Measurements from ENCODE around the gene SEC23B.
"Not testable (repeated sequence)": the region's sequence is repeated elsewhere in the genome, so short reads cannot be mapped to it uniquely, and the experiment has no call there.

SEC23B gene

DNA sequence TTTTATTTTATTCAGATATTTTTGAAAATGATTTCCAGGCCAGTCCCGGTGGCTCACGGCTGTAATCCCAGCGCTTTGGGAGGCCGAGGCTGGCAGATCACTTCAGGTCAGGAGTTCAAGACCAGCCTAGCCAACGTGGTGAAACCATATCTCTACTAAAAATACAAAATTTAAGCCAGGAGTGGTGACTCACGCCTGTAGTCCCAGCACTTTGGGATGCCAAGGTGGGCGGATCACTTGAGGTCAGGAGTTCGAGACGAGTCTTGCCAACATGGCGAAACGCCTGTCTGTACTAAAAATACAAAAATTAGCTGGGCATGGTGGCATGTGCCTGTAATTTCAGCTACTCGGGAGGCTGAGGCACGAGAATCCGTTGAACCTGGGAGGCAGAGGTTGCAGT is 19.0 kb downstream of the SEC23B start:
- DNase-seq, result not testable (repeated sequence)

DNA sequence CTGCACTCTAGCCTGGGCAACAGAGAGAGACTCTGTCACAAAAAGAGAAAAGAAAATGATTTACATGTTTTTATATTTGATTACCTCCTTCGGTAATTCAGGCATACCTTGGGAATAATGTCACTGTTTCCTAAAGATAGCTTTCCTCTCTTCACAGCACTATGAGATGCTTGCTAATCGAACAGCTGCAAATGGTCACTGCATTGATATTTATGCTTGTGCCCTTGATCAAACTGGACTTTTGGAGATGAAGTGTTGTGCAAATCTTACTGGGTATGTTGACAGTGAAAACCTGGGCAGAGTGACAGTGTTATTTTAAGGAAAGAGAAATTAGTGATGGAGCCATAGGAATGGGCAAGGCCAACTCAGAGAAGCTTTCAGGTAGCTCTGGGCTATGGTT is 19.6 kb downstream of the SEC23B start:
- DNase-seq, result no peak

DNA sequence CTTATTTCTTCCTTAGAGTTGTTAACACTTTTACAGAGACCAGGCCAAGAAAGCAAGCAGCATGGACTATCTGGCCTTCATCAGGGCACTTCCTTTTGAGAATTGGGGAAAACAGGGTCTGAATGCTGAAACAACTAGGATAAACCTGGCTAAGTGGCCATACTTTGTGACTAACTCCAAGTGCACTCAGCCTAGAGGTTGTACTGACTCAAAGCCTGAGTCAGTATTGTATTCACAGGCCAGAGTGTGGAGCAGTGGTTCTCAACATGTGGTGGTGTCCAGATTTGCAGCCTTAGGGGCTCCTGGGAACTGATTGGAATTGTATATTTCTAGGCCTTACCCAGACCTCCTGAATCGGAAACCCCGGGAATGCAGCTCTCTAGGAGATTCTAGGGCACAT is 20.1 kb downstream of the SEC23B start:
- no peak for DNase-seq

DNA sequence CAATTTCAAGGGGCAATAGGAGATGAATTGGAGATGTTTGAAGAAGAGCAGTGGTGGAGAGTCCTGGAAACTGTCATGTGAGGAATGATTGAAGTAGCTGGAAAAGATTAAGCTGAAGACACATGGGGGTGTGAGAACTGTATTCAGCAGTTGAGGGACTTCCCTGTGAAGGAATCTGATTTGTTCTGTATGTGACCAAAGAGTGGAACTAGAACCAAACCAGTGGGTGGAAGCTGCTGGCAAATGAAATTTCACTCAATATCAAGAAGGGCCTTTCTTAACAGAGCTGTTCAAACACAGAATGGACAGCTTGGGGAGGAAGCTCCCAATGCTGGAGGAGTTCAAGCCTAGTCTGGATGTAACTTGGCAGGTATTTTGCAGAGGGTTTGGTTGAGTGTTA is 21.3 kb downstream of the SEC23B start:
- no peak for DNase-seq

DNA sequence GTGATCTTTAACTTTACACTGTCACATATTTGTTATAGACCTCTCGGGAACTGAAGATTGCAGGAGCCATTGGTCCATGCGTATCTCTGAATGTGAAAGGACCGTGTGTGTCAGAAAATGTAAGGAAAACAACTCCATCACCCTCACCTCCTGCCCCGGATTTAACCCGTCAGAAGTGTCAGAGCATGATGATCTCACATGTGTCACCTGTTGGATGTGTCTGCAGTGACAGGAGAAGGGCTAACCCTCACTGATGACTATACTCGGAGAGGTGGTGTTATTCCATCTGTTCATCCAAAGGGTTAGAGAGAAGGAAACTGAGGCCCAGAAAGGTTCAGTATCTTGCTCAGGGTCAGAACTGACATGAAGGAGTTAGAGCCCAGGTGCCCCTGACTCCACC is 24.9 kb downstream of the SEC23B start:
- DNase-seq, result no peak

DNA sequence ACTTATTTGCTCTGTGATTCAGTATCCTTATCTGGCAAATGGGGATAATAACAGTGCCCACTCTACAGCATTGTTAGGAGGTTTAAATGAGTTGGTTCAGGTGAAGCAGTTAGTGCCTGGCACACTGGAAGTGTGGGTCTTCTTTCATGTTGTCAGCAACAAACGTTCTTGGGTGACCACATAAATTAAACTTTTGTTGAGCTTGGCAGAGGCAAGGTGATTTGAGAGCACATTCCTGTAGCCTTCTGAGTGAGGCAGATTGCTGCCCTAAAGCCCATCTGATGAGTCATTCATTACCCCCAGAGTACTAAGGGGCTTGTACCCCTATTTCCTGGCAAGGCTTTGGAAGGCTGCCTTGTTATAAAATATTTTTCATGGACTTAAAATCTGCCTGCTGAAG is 25.8 kb downstream of the SEC23B start:
- no peak for DNase-seq

DNA sequence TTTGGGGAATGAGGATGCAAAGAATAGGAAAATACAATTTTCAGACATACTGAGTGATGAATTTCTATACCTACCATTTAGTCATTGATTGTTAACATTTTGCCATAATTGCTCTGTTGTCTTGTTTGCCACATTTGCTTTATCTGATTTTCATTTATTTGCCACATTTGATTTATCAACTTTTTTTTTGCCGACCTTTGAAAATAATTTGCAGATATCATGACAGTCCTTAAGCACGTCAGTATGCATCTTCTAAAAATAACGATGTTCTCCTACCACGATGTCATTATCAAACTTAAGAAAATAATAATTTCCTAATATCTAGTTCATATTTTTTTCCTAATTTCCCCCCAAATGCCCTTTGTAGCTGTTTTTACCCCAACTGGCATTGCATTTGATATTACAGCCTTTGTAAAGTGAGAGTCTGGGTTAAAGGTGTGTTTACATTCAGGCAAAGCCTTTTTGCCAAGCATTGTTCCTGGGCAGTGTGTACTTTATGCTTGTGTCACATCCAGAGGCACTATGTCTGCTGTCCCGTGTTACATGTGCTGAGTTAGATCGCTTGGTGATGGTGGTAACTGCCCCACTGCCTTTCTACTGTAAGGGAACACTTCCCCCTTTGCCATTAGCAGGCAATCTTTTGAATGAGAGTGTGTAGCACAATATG is 26.4 kb downstream of the SEC23B start:
- DNase-seq, result no peak

DNA sequence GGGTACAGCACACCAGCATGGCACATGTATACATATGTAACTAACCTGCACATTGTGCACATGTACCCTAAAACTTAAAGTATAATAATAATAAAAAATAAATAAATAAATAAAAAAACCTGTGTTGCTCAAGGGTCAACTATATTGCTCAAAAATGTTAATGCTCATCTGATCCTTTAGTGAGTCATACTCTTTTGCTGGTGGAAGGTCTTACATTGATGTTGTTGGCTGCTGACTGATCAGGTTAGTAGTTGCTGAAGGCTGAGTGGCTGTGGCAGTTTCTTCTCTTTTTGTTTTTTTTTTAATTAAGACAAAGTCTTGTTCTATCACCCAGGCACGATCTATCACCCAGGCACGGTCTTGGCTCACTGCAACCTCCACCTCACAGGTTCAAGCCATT is 29.9 kb downstream of the SEC23B start:
- no peak for DNase-seq

DNA sequence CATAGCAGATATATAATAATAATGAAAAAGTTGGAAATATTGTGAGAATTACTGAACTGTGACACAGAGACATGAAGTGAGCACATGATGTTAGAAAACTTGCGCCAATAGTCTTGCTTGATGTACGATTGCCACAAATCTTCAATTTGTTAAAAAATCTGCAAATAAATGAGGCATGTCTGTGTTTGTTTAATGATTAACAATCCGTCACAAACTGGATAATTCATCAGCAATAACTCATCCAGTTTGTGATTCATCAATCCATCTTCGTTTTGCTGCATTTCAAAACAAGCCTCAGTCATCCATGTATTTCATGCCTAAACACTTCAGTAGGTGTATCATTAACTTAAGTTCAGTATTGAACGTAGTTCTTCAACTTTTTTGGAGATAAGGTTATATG is 34.0 kb downstream of the SEC23B start:
- no peak for DNase-seq

DNA sequence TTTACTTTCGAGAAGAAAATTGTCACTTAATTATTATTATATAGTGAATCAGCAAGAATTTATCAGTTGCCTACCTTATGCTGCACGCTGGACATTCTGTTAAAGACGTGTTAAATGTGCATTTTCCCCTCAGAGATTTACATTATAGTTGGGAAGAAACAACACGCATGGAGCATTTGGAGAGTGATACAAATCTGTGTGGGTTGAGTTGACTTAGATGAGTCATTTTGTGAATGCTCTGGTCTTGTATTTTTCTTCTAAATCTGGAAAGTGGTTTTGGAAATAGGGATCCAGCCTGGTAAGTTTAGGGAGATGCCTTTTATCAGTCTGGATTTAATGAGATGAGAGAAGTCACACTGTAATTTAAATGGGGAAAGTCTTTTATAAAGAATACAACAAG is 35.5 kb downstream of the SEC23B start:
- DNase-seq, result no peak

DNA sequence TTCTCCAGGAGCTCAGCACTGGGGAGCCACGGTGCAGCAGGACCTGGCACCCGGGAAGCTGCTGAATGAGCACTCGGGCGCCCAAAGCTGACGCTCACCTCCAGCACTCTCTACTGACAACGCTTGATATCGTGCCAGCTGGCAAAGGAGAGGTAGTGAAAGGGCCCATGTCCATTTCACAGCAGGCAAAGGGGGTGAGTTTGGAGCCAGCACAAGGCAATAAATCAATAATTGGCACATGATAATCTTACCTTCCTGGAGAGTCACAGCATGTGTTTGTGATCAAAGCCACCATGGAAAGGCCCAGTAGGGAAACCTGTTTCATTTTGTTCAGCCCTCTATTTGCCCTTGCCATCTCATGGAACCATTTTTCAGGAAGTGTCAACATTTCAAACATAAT is 36.2 kb downstream of the SEC23B start:
- no peak for DNase-seq

DNA sequence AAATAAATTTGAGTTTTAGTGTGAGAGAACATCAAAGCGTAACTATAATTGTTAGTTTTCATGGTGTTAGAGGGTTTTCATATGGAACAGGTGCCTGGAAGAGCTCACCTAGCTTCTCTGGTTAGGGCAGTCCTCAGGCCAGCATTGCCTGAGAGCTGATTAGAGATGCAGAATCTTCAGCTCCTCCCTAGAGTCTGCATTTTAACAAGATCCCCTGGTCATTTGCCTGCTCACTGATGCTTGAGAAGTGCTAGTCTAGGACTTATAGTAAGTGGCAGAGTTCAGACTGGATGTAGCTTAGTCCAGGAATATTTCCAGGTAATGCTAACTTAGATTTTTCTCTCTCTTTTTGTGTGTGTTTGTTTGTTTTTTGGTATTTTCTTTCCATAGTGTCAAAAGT is 37.8 kb downstream of the SEC23B start:
- no peak for DNase-seq

DNA sequence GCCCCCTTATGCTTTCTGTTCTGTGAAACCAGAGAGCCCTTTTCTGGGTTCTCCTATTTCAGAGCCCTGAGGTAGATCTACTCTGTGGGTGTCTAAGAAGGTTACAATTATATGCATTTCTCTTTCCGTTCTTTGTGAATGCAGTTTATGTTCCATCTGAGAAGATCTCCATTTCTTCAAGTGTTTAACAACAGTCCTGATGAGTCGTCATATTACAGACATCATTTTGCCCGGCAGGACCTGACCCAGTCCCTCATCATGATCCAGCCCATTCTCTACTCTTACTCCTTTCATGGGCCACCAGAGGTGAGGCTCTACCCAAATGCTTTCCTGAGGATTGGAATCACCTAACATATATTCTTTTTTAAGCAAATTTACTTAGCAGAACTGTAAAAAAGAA is 40.7 kb downstream of the SEC23B start:
- no peak for DNase-seq

DNA sequence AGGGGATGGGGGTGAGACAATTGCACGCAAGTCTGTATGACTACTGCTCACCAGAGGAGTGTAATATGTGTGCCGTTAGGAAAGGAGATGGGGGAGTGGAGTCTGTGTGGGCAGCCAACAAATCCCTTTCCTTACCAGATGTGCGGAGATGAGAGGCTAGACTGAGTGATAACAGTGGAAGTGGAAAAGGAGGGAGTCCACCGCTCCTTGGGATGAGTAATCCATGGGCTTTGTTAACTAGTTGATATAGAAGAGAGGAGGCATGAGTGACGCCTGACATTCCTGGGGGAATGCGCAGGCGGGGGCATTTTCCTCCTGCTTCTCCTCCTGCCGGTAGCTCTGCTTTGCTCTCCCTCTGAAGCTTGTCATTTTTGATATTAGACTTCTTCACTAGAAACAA is 46.0 kb downstream of the SEC23B start:
- DNase-seq, result no peak

DNA sequence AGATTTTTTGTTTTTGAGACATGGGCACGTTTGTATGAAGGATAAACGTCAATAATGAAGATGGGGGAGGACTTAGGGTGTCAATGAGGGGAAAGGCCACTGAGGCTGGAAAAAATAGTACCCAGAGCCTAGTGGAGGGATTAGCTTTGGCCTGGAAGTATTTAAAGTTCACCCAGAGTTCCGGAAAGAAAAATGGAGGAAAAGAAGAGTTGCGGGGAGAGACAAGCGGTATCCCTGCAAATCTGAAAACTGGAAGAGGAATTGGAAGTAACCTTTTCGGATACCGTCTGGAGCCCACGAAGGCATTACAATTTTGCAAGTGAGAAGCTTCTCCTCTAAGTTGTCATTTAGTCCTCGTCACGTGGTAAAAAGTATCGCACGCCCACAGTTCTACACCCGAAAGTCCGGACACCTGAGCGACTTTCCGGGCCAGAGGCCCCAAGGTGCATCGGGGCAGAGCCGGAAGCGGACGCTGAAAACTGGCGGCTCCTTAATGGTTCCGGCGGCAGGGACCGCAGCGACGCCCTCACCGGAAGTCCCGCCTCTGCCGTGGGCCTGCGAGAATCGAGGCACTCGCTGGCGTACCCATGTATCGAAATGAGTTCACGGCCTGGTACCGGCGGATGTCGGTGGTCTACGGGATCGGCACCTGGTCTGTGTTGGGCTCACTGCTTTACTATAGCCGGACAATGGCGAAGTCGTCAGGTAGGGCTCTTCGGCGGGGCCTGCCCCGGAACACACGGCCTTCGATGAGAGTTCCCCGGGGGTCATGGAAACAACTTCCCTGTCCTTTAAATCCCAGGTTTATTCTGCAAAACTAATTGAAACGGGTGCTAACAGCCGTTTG is 59.4 kb downstream of the SEC23B start, which contains the start of gene SMIM26:
Gene SMIM26, plus strand, starts transcription at position 541 of the 847 bp plus-strand sequence. Its CDS starts 47 bp downstream, at position 588.
- peak; percentile 96 for DNase-seq

DNA sequence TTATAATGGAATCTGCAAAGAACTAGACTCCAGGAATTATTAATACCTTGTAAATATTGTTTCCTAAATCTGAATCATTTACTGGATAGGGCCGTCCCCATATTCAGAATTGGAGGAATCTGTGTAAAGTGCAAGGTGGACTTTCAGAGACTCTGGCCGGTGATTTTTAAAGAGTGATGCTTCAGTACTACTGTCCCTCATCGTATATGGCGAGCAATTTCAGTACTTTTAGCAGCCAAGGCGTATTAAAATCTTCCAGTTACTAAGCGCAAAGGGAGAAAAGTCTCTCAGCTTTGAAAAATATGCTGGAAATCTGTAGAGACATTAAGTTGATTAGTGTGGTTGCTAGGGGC is 60.0 kb downstream of the SEC23B start:
- DNase-seq, result no peak

DNA sequence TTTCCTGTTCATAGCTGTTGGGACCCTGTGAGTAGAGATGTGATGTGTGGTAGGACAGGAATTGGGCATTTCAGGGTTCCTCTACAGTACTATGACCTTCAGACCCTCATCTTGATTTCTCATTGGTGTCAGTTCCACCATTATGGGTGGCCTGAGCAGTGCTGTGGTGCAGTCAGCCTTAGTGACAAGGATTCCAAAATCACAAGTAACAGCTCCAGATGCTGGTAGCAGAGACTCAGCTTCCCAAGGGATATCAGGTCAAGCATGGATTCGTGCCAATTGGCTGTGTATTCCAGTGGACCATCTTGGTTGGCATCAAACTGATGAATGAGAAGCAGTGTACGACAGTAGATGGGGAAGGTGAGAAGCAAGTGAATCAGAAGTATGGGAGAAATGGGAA is 63.3 kb downstream of the SEC23B start:
- no peak for DNase-seq

DNA sequence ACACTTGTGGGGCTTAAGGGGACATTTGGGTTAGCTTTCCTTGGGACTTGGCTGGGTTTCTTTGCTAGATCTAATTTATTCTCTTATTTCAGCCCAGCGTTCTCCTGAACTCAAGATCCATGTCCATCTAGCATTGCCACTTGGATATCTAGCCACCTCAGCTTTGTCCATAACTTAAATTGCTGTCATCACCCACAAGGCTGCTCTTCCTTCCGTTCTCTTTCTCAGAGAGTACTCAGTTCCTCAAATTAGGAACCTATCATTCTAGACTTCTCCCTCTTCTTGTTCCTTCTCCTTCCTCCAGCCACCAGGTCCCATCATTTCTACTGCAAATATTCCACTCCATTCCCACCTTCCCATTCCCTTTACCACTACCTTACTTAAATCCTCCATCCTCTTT is 63.8 kb downstream of the SEC23B start:
- no peak for DNase-seq

DNA sequence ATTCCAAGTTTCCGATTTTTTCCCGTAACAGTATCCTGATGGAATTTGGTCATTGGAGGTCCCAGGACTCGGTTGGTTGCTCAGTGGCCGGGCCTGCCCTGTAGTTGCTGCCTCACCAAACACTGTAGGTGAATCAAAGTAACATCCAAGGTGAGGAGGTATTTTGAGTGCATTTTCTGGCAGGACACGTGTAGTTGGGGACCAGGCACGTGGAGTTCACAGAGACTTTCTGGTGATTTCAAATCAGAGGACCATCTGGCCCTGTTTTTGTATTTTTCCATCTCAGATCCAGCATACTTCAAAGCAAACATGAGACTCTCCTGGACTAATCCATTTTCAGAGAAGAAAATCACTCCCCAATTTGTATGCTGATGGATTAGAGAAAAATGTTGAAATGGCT is 70.2 kb downstream of the SEC23B start:
- no peak for DNase-seq

DNA sequence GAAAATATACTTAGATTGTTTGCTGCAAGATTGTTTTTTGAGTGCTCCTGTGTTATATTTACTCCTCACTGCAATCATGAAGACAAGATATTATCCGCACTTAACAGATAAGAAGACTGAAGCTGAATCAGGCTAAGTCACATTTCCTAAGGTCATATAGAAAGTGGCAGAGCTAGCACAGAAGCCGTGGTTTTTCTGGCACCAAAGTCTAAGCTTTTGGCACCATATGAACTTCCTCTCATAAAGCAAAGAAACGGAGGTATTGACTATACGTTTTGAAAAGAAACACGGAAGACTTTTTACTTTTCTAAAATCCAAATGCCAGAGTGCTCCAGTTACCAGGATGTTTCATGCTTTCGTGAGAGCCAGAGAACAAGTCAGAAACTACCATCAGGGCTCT is 70.8 kb downstream of the SEC23B start:
- no peak for DNase-seq

DNA sequence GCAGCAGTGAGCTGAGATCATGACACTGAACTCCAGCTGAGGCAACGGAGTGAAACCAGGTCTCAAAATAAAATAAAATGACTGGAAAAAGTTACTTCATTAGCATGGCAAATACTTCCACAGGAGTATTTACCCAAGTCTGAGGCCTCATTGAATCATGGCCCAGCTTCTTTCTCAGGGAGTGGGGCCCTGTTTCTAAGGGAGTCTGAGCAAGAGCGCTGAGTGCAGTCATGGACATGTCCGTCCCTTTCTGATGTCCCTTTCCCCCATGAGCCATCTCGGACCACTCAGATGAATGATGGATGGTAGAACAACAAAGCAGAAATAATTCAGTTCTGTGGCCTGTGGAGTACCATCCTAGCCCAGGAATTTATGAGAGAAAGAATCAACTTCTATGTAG is 72.3 kb downstream of the SEC23B start:
- DNase-seq, result no peak

DNA sequence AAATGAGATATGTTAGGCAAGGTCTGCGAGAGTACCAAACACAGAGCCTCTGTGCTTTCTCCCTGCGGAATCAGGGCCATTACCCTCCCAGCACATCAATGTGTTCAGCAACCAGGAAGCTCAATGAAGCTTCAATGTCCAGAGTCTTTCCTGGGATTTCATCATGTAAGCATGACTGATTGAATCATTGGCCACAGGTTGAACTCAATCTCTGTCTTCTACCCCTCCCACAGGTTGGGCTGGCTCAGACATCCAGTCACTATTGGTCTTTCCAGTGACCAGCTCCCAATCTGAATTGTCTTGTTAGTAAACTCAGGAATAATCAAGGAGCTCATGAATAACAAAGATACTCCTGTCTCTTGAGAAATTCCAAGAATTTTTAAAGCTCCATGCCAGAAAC is 77.4 kb downstream of the SEC23B start:
- DNase-seq, result no peak

DNA sequence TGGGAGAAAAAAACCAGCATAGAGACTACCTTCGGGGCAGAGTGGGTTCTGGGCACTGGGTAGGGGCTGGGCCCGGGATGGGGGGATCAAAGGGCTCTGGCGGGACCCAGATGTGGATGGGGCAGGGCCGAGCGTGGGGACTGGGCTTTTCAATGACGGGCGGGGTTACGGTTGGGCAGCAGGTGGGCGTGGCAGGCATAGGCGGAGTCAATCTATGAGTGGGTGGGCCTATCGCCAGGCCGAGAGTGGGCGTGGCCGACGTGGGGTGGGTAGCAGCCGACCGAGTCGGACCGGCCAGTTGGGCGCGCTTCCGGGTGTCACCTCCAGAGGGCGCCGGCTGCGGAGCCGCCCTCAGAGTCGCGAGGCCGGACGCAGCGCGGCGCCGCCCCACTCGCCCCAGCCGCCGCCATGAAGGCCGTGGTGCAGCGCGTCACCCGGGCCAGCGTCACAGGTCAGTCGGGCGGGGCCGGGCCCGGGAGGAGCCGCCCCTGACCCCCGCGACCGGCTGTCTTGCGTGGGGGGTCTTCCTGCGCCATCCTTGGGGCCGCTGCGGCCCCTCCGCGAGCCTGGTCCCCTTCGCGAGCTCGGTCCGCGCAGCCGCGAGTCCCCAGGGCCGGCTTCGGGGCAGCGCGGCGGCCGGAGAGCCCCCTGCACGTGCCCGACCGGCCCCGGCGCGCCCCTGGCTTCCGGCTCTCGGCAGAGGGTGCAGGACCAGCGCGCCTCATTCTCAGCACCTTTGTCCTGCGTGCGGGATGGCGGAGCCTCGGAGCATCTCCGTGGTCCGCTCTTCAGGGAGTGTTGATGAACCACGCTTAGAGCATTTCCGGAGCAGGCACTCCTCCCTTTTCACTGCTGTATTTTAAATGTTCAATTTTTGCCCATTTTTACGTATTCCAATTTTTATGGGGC is 80.2 kb downstream of the SEC23B start, which contains the start of gene DTD1:
Gene DTD1, plus strand, starts transcription at position 390 of the 909 bp plus-strand sequence. Its CDS starts 19 bp downstream, at position 409.
- DNase-seq, result peak; percentile 88

DNA sequence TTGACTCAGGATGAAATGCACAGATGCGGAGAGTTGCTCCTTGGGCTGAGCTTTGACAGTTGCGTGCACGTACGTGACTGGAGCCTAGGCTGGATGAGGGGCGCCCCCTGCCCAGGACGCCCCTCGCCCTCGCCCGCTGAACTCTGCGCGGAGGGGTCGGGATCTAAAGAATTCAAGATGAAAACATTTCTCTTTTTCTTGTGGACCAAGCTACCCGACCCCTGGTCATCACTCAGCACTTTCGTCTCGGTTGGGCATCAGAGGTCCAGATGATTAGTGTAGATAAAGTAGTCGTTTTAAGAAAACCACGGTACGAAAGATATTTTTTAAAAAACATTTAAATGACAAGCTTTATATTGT is 80.8 kb downstream of the SEC23B start:
- no peak for DNase-seq
